RWPE2 (cell line): ENCODE data around the gene ISCU.
A peak's percentile ranks its signal among the peaks of the same experiment; 100 is the strongest.

Experiments used
- ATAC-seq: fragments of 200-7000 bp; cut with Tn5 transposase; 3 replicates; pipeline ENCODE4 v1.9.1; 2021; ENCODE audit warnings: low read depth
- DNase-seq: peaks from one replicate; pipeline ENCODE4 v3.0.0-alpha.2; 2020; ENCODE audit warnings: low spot score
- H3K27ac ChIP-seq: fragments of 450-650 bp; 2 replicates; pipeline ENCODE4 v1.5.1; 2017; ENCODE audit warnings: mild to moderate bottlenecking; ENCODE audit not compliant: poor library complexity, severe bottlenecking
- H3K27me3 ChIP-seq: fragments of 250-450 bp; sonication (Bioruptor Pico); 2 replicates; pipeline ENCODE4 v1.5.1; 2021; ENCODE audit warnings: mild to moderate bottlenecking, moderate library complexity; ENCODE audit not compliant: insufficient read depth, poor library complexity, severe bottlenecking
- H3K36me3 ChIP-seq: fragments of 250-450 bp; sonication (Bioruptor Pico); 2 replicates; pipeline ENCODE4 v1.5.1; 2020; ENCODE audit warnings: low read depth, mild to moderate bottlenecking, moderate library complexity
- H3K4me1 ChIP-seq: fragments of 250-450 bp; sonication (Bioruptor Pico); 2 replicates; pipeline ENCODE4 v1.5.1; 2021; ENCODE audit warnings: mild to moderate bottlenecking, moderate library complexity; ENCODE audit not compliant: insufficient read depth, poor library complexity, severe bottlenecking
- H3K4me3 ChIP-seq: fragments of 250-450 bp; sonication (Bioruptor Pico); 2 replicates; pipeline ENCODE4 v1.5.1; 2021; ENCODE audit warnings: mild to moderate bottlenecking, moderate library complexity; ENCODE audit not compliant: severe bottlenecking
- H3K9me3 ChIP-seq: fragments of 250-450 bp; sonication (Bioruptor Pico); 2 replicates; pipeline ENCODE4 v1.5.1; 2021; ENCODE audit warnings: mild to moderate bottlenecking, moderate library complexity; ENCODE audit not compliant: severe bottlenecking
- CTCF ChIP-seq: fragments of 450-650 bp; IDR thresholded peaks from one replicate; pipeline ENCODE4 v1.5.1; 2017; ENCODE audit warnings: mild to moderate bottlenecking, moderate library complexity; ENCODE audit not compliant: poor library complexity, severe bottlenecking

The ISCU gene

GRCh38 chr12:108519558-108519957 lies 42.8 kb upstream of the ISCU start:
- ATAC-seq, result no peak
- no peak overlapping the region for H3K4me3 ChIP-seq
- H3K27ac ChIP-seq, result no peak overlapping the region
- H3K4me1 ChIP-seq, result no peaks in the 10 kb centered on the region
- H3K9me3 ChIP-seq, result no peaks in the 10 kb centered on the region
- peaks cover 60% of the 10 kb centered on the region for H3K36me3 ChIP-seq
- TF ChIP-seq CTCF, result peak; percentile 33
- no peaks in the 10 kb centered on the region for H3K27me3 ChIP-seq
- DNase-seq, result no peak

GRCh38 chr12:108523365-108523764 lies 39.0 kb upstream of the ISCU start:
- no peak for ATAC-seq
- Histone ChIP-seq H3K4me1 (no peaks in the 10 kb centered on the region), H3K36me3 (peaks cover 83% of the 10 kb centered on the region), H3K27me3 (no peaks in the 10 kb centered on the region), H3K27ac (no peak overlapping the region), H3K9me3 (no peaks in the 10 kb centered on the region), H3K4me3 (no peak overlapping the region)
- TF ChIP-seq CTCF, result no peak
- DNase-seq, result no peak

- Histone ChIP-seq H3K4me1 (no peaks in the 10 kb centered on the region), H3K27ac (no peak overlapping the region), H3K36me3 (peaks cover 93% of the 10 kb centered on the region), H3K9me3 (no peaks in the 10 kb centered on the region), H3K4me3 (no peak overlapping the region), H3K27me3 (no peaks in the 10 kb centered on the region)
- DNase-seq (no peak), ATAC-seq (no peak)
- no peak for TF ChIP-seq CTCF
Measured at GRCh38 chr12:108525681-108526080, 36.7 kb upstream of the ISCU start.

- H3K27ac ChIP-seq, result no peak overlapping the region
- H3K36me3 ChIP-seq, result peaks cover 93% of the 10 kb centered on the region
- ATAC-seq, result no peak
Measured at GRCh38 chr12:108526482-108527165, 35.8 kb upstream of the ISCU start.

More at GRCh38 chr12:108526482-108527165, 35.8 kb upstream of the ISCU start:
- no peak overlapping the region for H3K4me3 ChIP-seq
- H3K27me3 ChIP-seq, result no peaks in the 10 kb centered on the region
- DNase-seq, result no peak
- no peaks in the 10 kb centered on the region for H3K4me1 ChIP-seq
- no peak for TF ChIP-seq CTCF
- no peaks in the 10 kb centered on the region for H3K9me3 ChIP-seq
